Ovary (tissue), 9 donors: Measurements from ENCODE around the gene APBB2. TPM values are rescaled to one million over a fixed set of nuclear protein-coding genes. Genes with fewer than 3 reads are reported as not detected.

Source experiments
- DNase-seq, 5 donors: peaks; one replicate each; pipeline ENCODE4 v3.0.0-alpha.2; 2019 to 2020
- H3K27ac ChIP-seq, 2 donors: fragments of 200-600 bp; one replicate each; pipeline versions ENCODE4 v1.5.1 to v1.8.0; 2019 to 2022
- H3K27me3 ChIP-seq: fragments of 200-600 bp; one replicate; pipeline ENCODE4 v1.8.0; 2022
- H3K36me3 ChIP-seq: fragments of 200-600 bp; sonication (generic); one replicate; pipeline ENCODE4 v1.5.1; 2019
- H3K4me1 ChIP-seq: one replicate; pipeline ENCODE4 v1.8.1; 2013; ENCODE audit warnings: mild to moderate bottlenecking, moderate library complexity; ENCODE audit not compliant: insufficient read depth
- H3K4me3 ChIP-seq: fragments of 200-600 bp; sonication (generic); one replicate; pipeline ENCODE4 v1.5.1; 2017
- H3K9me3 ChIP-seq, 2 donors: fragments of 200-600 bp in 1 of 2; sonication (generic) in 1 of 2; one replicate each; pipeline versions ENCODE4 v1.5.1 to v1.8.1; 2013 to 2019; ENCODE audit warnings: mild to moderate bottlenecking in 1 of 2, moderate library complexity in 1 of 2
- EP300 ChIP-seq: sonication (generic); formaldehyde crosslinking; IDR thresholded peaks from one replicate; pipeline ENCODE4 v1.6.1; 2017; ENCODE audit warnings: antibody characterized with exemption
- POLR2A ChIP-seq: fragments of 450-650 bp; IDR thresholded peaks from one replicate; pipeline ENCODE4 v1.6.1; 2017; ENCODE audit warnings: antibody characterized with exemption, mild to moderate bottlenecking, moderate library complexity
- WGBS, 3 donors: extraction: QIAGEN DNeasy Blood & Tissue Kit in 1 of 3; methylation state at CpG; one replicate each; pipeline versions ENCODE4 v1.1.5 to v1.1.7; 2013 to 2017; 5-methylcytosine and 5-hydroxymethylcytosine counted together
- intact Hi-C, 4 donors: fragments of 100-400 bp; cut with DNase I; formaldehyde crosslinking; loops; one replicate each; pipeline versions ENCODE4 v1.11.0 to v1.15.1; 2022 to 2023
- polyA plus RNA-seq, 2 donors: library from polyadenylated mRNA; stranded (reverse); fragments of 200-250 nt in 1 of 2; fragments of 350-450 nt in 1 of 2; fragmentation: Illumina TruSeq in 1 of 2; extraction: RNeasy Lipid Tissue Mini Kit (QIAGEN cat#74804) in 1 of 2; gene quantifications; one replicate each; pipeline ENCODE4 v1.2.3, GENCODE V29; 2013 to 2014
- total RNA-seq, 7 donors: library from RNA; depleted of rRNA in 2 of 7; stranded (reverse); fragments of >200 nt in 2 of 7; fragmentation: NEBNext Ultra II Directional in 3 of 7; extraction: Animal tissue kit (Norgen Biotek cat#: 25700) in 3 of 7; gene quantifications; one replicate each; pipeline versions ENCODE4 v1.1.0 to v1.2.4, GENCODE V29; 2016 to 2023
- TF ChIP-seq, protein P1 (sequence below), 3 donors: fragments of 450-650 bp in 2 of 3; fragments of 200-600 bp in 1 of 3; IDR thresholded peaks; one replicate each; pipeline versions ENCODE4 v1.5.1 to v1.8.0; 2016 to 2022; ENCODE audit warnings: antibody characterized with exemption in 3 of 3, mild to moderate bottlenecking in 1 of 3
- donor health status: DM: no; HTN: no; CAD: no; lungs with moderate emphysema.
- donor health status: DM: no; HTN: no; CAD: no.
- donor health status: Bipolar disorder and iron deficiency.
- donor health status: DM: yes; HTN: yes; CAD: no.
- donor health status: DM: no; HTN: no; CAD: no.
- donor health status: DM: yes; HTN: yes; CAD: no.

APBB2 gene
- total and polyA plus RNA-seq, 9 donors, result 30.9 to 163 (median 80.1) TPM

DNA sequence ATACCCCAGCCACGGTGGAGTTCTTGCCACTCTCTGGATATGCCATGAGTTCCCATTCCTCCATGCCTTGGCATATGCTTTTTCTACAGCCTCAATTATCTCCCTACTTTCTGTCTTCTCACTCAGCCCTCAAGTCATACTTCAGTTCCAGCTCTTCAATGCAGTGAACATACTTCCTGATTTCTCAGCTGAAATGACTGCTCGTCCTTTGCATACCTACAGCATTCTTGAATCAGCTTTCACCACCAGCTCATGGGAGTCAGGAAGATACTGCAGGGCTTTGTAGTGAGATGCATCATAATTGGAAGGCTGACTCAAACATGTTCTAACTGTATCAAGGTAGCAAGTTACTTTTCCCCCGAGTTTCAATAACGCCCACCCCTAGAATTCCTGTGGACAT lies 118.4 kb downstream of the APBB2 start:
- intact Hi-C loops, result no loop called here
- no peaks in the 10 kb centered on the region for H3K9me3 ChIP-seq
- H3K4me3 ChIP-seq, result no peak overlapping the region
- 90 to 92% (median 90%) methylated on average over 4 of the region's 4 CpGs for WGBS, 3 donors
- TF ChIP-seq POLR2A (no peak), EP300 (no peak)
- TF ChIP-seq, protein P1, sequence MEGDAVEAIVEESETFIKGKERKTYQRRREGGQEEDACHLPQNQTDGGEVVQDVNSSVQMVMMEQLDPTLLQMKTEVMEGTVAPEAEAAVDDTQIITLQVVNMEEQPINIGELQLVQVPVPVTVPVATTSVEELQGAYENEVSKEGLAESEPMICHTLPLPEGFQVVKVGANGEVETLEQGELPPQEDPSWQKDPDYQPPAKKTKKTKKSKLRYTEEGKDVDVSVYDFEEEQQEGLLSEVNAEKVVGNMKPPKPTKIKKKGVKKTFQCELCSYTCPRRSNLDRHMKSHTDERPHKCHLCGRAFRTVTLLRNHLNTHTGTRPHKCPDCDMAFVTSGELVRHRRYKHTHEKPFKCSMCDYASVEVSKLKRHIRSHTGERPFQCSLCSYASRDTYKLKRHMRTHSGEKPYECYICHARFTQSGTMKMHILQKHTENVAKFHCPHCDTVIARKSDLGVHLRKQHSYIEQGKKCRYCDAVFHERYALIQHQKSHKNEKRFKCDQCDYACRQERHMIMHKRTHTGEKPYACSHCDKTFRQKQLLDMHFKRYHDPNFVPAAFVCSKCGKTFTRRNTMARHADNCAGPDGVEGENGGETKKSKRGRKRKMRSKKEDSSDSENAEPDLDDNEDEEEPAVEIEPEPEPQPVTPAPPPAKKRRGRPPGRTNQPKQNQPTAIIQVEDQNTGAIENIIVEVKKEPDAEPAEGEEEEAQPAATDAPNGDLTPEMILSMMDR (IDR thresholded peaks at IDR 0.05), result no peak
- H3K27ac ChIP-seq, result no peak overlapping the region
- DNase-seq, result no peak
- peaks cover 4% of the 10 kb centered on the region for H3K4me1 ChIP-seq
- H3K27me3 ChIP-seq, result no peaks in the 10 kb centered on the region
- no peaks in the 10 kb centered on the region for H3K36me3 ChIP-seq

GRCh38 chr4:41095192-41095872 lies 119.0 kb downstream of the APBB2 start:
- no peak for DNase-seq
- Histone ChIP-seq H3K4me1 (peaks cover 4% of the 10 kb centered on the region), H3K27ac (no peak overlapping the region), H3K27me3 (no peaks in the 10 kb centered on the region), H3K36me3 (no peaks in the 10 kb centered on the region), H3K4me3 (no peak overlapping the region), H3K9me3 (no peaks in the 10 kb centered on the region)
- intact Hi-C loops, result no loop called here
- WGBS, 3 donors, result 81 to 96% (median 90%) methylated on average over 2 of the region's 2 CpGs
- TF ChIP-seq POLR2A (no peak), EP300 (no peak)

- TF ChIP-seq EP300 (no peak), POLR2A (no peak)
- TF ChIP-seq, protein P1 (IDR thresholded peaks at IDR 0.05), result no peak
- H3K27me3 ChIP-seq, result no peaks in the 10 kb centered on the region
- H3K4me1 ChIP-seq, result peaks cover 2% of the 10 kb centered on the region
- H3K27ac ChIP-seq, result no peak overlapping the region
- 75 to 79% (median 79%) methylated on average over 3 of the region's 3 CpGs for WGBS, 3 donors
- H3K36me3 ChIP-seq, result no peaks in the 10 kb centered on the region
- no peaks in the 10 kb centered on the region for H3K9me3 ChIP-seq
- no peak for DNase-seq
- intact Hi-C loops, result no loop called here
- H3K4me3 ChIP-seq, result no peak overlapping the region
These were observed 122.2 kb downstream of the APBB2 start for GRCh38 chr4:41092128-41092527.

DNA sequence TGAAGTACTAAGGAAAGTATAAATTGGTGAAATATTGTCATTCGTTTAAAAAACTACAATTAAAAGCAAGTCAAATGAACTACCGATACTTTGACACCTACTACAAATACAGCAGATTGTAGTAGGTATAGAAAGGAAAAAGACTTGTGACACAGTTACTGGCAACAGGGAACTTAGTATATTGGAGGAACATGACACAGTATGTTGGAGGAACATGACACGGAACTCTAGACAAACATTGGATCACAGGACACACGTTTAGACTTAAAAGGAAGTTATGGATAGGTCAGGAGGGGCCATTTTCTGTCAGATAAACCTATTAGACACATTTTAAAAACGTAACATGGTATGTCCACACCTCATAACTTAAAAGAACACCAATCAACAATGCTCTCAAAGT lies 132.5 kb downstream of the APBB2 start:
- no peak overlapping the region for H3K27ac ChIP-seq
- no peaks in the 10 kb centered on the region for H3K36me3 ChIP-seq
- H3K4me1 ChIP-seq, result no peaks in the 10 kb centered on the region
- no peaks in the 10 kb centered on the region for H3K27me3 ChIP-seq
- intact Hi-C loops, result no loop called here
- TF ChIP-seq EP300, result no peak
- TF ChIP-seq, protein P1 (IDR thresholded peaks at IDR 0.05), result no peak
- TF ChIP-seq POLR2A, result no peak
- DNase-seq, result no peak
- no peaks in the 10 kb centered on the region for H3K9me3 ChIP-seq
- H3K4me3 ChIP-seq, result no peak overlapping the region
- 90 to 94% (median 90%) methylated on average over 5 of the region's 5 CpGs for WGBS, 3 donors

DNA sequence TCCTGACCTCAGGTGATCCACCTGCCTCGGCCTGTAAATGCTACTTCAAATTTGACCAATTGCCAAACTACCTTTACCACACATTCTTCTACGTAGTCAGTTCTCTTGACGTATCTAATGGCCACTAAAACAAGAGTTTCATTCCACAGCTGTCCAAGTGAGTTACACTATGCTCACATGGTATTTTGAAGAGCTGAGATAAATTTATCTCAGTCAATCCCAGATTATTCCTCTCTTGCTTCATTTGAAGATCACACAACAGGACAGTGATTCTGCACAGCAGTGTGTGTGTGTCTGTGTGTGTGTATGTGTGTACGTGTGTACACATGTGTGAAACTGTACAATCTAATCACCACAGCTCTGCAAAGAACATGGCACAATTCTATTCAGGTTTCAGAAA lies 133.4 kb downstream of the APBB2 start:
- TF ChIP-seq EP300 (no peak), POLR2A (no peak)
- TF ChIP-seq, protein P1 (IDR thresholded peaks at IDR 0.05), result no peak
- H3K9me3 ChIP-seq, result no peaks in the 10 kb centered on the region
- intact Hi-C loops, result no loop called here
- H3K36me3 ChIP-seq, result no peaks in the 10 kb centered on the region
- no peaks in the 10 kb centered on the region for H3K27me3 ChIP-seq
- H3K27ac ChIP-seq, result no peak overlapping the region
- DNase-seq, result no peak
- H3K4me3 ChIP-seq, result no peak overlapping the region
- H3K4me1 ChIP-seq, result no peaks in the 10 kb centered on the region
- 88 to 92% (median 92%) methylated on average over 4 of the region's 4 CpGs for WGBS, 3 donors
